Measurements from ENCODE around the gene CDK17. TPM values are rescaled to one million over a fixed set of nuclear protein-coding genes. Genes with fewer than 3 reads are reported as not detected.

CDK17 gene
- total and polyA plus RNA-seq, 2 of the 8 experiments (the other 6 are each of a cell fraction or from before 2014, with no cell fraction given): 5.8 to 20.0 TPM

GRCh38 chr12:96409731-96410130 is 9.5 kb upstream of the CDK17 start (continued):
- TF ChIP-seq CHD7 (IDR thresholded peaks at IDR 0.05; ENCODE audit: insufficient replicate concordance, low read length): no peak
- no peak for TF ChIP-seq SIX5 (IDR thresholded peaks at IDR 0.05; ENCODE audit: low read depth, low read length)
- no peak for TF ChIP-seq MAX (IDR thresholded peaks at IDR 0.05)
- no peak for TF ChIP-seq USF2 (IDR thresholded peaks at IDR 0.05; ENCODE audit: low read length)
- no peak for TF ChIP-seq CTCF (IDR thresholded peaks at IDR 0.05; ENCODE audit: control extremely low read depth in 1 of 3, insufficient read depth in 1 of 3, low read depth in 1 of 3, low read length in 3 of 3)
- no peak for TF ChIP-seq MAFK (IDR thresholded peaks at IDR 0.05; ENCODE audit: low read depth, low read length)
- no peak for TF ChIP-seq TEAD4 (IDR thresholded peaks at IDR 0.05; ENCODE audit: low read depth, low read length)
